Measurements from ENCODE around the gene S100A13. TPM values are rescaled to one million over a fixed set of nuclear protein-coding genes. Genes with fewer than 3 reads are reported as not detected.

The S100A13 gene
- total and polyA plus RNA-seq, 2 experiments from 2014 or later: 115 to 248 TPM

DNA sequence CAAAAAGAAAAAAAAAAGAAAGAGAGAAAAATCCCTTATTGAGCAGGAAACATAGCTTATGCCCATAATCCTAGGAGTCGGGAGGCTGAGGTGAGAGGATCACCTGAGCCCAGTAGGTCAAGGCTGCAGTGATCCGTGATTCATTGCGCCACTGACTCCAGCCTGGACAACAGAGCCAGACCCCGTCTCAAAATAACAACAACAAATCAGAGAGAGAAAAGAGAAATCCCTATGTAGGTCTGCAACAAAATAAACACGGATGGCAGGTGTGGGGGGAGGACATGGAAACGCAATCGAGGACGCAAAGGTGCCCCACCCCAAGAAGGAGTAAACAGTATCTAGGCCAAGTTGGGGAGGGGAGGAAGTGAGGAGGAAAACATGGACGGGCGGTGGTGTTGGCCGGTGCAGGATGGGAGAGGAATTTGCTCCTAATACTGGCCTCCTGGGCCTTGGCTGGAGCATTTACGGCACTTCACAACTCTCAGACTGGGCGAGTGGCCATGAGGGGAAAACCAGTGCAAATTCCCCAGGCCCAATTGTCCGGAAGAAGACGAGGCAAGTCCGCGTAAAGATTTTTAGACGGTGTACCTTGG is 6.0 kb upstream of the S100A13 start:
- Histone ChIP-seq H3K27me3 (no peaks in the 10 kb centered on the region), H2AFZ (no peak overlapping the region), H3K36me3 (replicated peaks; ENCODE audit: insufficient read depth, low read depth) (no peaks in the 10 kb centered on the region), H3K4me2 (peak overlapping the region; percentile 49), H3K4me1 (ENCODE audit: insufficient read depth) (peaks cover 21% of the 10 kb centered on the region), H3K4me3 (no peak overlapping the region), H3K27ac (peak overlapping the region; percentile 50), H3K9me2 (replicated peaks; ENCODE audit: insufficient read depth) (no peaks in the 10 kb centered on the region), H3K79me2 (peaks cover 39% of the 10 kb centered on the region), H4K20me1 (ENCODE audit: insufficient read depth, poor library complexity, severe bottlenecking) (peaks cover 31% of the 10 kb centered on the region), H3K9me3 (ENCODE audit: low read depth) (no peaks in the 10 kb centered on the region)
- DNase-seq (ENCODE audit: low spot score): no peak
- no peak for TF ChIP-seq EZH2phosphoT487 (IDR thresholded peaks at IDR 0.05; ENCODE audit: low read depth, severe bottlenecking, unreplicated experiment)
- no peak for TF ChIP-seq EZH2 (IDR thresholded peaks at IDR 0.05; ENCODE audit: borderline replicate concordance)
- TF ChIP-seq, protein P1, sequence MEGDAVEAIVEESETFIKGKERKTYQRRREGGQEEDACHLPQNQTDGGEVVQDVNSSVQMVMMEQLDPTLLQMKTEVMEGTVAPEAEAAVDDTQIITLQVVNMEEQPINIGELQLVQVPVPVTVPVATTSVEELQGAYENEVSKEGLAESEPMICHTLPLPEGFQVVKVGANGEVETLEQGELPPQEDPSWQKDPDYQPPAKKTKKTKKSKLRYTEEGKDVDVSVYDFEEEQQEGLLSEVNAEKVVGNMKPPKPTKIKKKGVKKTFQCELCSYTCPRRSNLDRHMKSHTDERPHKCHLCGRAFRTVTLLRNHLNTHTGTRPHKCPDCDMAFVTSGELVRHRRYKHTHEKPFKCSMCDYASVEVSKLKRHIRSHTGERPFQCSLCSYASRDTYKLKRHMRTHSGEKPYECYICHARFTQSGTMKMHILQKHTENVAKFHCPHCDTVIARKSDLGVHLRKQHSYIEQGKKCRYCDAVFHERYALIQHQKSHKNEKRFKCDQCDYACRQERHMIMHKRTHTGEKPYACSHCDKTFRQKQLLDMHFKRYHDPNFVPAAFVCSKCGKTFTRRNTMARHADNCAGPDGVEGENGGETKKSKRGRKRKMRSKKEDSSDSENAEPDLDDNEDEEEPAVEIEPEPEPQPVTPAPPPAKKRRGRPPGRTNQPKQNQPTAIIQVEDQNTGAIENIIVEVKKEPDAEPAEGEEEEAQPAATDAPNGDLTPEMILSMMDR (IDR thresholded peaks at IDR 0.05; ENCODE audit: poor library complexity): no peak
- 67% methylated on average over 18 of the region's 18 CpGs for WGBS (ENCODE audit: low lambda C conversion rate, missing lambda C conversion rate)

DNA sequence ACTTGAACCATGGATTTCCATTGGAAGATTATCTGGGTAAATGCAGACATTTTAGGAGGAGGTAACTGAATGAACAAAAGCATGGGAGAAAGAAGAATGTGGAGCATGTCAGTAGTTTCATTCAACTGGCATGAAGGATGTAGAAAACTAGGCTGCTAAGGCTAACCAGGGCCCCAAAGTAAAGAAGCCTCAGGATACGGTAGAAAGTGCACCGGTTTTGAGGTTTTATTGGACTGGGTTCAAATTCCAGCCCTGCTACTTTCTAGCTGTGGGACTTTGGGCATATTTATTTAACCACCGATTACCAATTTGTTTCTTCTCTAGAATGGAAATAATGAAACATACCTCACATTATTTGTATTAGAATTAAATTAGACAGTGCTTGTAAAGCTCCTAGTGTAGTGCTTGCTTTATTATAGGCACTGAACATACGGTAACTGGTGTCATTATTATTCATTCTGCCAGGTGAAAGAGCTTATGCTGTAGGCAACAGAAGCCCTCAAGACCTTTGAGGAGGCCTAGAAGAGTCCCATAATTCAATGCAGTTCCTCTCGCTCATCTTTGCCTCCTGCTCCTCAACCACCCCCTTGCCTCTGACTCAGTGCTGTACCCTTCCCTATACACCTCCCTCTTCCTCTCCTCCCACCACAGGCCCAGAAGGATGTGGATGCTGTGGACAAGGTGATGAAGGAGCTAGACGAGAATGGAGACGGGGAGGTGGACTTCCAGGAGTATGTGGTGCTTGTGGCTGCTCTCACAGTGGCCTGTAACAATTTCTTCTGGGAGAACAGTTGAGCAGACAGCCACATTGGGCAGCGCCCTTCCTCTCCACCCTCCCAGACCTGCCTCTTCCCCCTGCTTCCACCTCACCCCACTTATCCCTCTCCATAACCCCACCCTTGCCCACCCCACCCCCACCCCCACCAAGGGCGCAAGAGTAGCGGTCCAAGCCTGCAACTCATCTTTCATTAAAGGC is 4.0 kb upstream of the S100A13 start:
- H3K4me1 ChIP-seq (ENCODE audit: insufficient read depth): peaks cover 37% of the 10 kb centered on the region
- DNase-seq (ENCODE audit: low spot score): no peak
- no peak overlapping the region for H3K4me2 ChIP-seq
- H3K36me3 ChIP-seq (replicated peaks; ENCODE audit: insufficient read depth, low read depth): no peaks in the 10 kb centered on the region
- WGBS (ENCODE audit: low lambda C conversion rate, missing lambda C conversion rate): 71% methylated on average over 10 of the region's 10 CpGs
- no peaks in the 10 kb centered on the region for H3K27me3 ChIP-seq
- H4K20me1 ChIP-seq (ENCODE audit: insufficient read depth, poor library complexity, severe bottlenecking): peaks cover 20% of the 10 kb centered on the region
- no peaks in the 10 kb centered on the region for H3K9me3 ChIP-seq (ENCODE audit: low read depth)
- no peak overlapping the region for H3K4me3 ChIP-seq
- H3K79me2 ChIP-seq: peaks cover 23% of the 10 kb centered on the region
- no peak overlapping the region for H2AFZ ChIP-seq
- H3K27ac ChIP-seq: peak overlapping the region; percentile 40
- TF ChIP-seq EZH2 (IDR thresholded peaks at IDR 0.05; ENCODE audit: borderline replicate concordance) (no peak), EZH2phosphoT487 (IDR thresholded peaks at IDR 0.05; ENCODE audit: low read depth, severe bottlenecking, unreplicated experiment) (no peak)
- TF ChIP-seq, protein P1 (IDR thresholded peaks at IDR 0.05; ENCODE audit: poor library complexity): no peak
- H3K9me2 ChIP-seq (replicated peaks; ENCODE audit: insufficient read depth): no peaks in the 10 kb centered on the region

DNA sequence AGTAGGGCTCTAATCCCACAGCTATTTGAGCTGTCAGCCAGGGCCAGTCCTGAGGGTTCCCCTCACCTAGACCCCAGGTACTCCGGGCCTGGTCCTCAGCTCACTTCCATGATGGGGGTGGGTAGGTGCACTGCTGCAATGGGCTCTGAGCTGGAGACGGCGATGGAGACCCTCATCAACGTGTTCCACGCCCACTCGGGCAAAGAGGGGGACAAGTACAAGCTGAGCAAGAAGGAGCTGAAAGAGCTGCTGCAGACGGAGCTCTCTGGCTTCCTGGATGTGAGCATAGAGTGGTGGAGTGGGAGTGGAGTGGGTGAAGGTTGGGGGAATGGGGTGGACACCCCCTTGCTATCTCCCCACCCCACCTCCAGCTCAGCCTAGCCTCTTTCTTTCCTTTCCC is 3.1 kb upstream of the S100A13 start:
- H3K9me3 ChIP-seq (ENCODE audit: low read depth): no peaks in the 10 kb centered on the region
- H4K20me1 ChIP-seq (ENCODE audit: insufficient read depth, poor library complexity, severe bottlenecking): peaks cover 10% of the 10 kb centered on the region
- H3K4me3 ChIP-seq: no peak overlapping the region
- H3K4me1 ChIP-seq (ENCODE audit: insufficient read depth): peaks cover 41% of the 10 kb centered on the region
- 86% methylated on average over 7 of the region's 7 CpGs for WGBS (ENCODE audit: low lambda C conversion rate, missing lambda C conversion rate)
- peak overlapping the region; percentile 40 for H3K27ac ChIP-seq
- H3K9me2 ChIP-seq (replicated peaks; ENCODE audit: insufficient read depth): no peaks in the 10 kb centered on the region
- H2AFZ ChIP-seq: no peak overlapping the region
- DNase-seq (ENCODE audit: low spot score): no peak
- H3K27me3 ChIP-seq: no peaks in the 10 kb centered on the region
- H3K79me2 ChIP-seq: peaks cover 22% of the 10 kb centered on the region
- H3K4me2 ChIP-seq: no peak overlapping the region
- no peaks in the 10 kb centered on the region for H3K36me3 ChIP-seq (replicated peaks; ENCODE audit: insufficient read depth, low read depth)
- TF ChIP-seq EZH2phosphoT487 (IDR thresholded peaks at IDR 0.05; ENCODE audit: low read depth, severe bottlenecking, unreplicated experiment): no peak
- TF ChIP-seq EZH2 (IDR thresholded peaks at IDR 0.05; ENCODE audit: borderline replicate concordance): no peak
- TF ChIP-seq, protein P1 (IDR thresholded peaks at IDR 0.05; ENCODE audit: poor library complexity): no peak
